GM21381 (cell line): Measurements from ENCODE around the gene KCND2.
"Not testable (repeated sequence)": the region's sequence is repeated elsewhere in the genome, so short reads cannot be mapped to it uniquely, and the experiment has no call there.

Experiments used
- ATAC-seq: cut with Tn5 transposase; IDR thresholded peaks from one replicate; pipeline ENCODE4 v1.9.1; 2021; ENCODE audit warnings: mild to moderate bottlenecking, moderate library complexity; ENCODE audit not compliant: unreplicated experiment

Gene KCND2

DNA sequence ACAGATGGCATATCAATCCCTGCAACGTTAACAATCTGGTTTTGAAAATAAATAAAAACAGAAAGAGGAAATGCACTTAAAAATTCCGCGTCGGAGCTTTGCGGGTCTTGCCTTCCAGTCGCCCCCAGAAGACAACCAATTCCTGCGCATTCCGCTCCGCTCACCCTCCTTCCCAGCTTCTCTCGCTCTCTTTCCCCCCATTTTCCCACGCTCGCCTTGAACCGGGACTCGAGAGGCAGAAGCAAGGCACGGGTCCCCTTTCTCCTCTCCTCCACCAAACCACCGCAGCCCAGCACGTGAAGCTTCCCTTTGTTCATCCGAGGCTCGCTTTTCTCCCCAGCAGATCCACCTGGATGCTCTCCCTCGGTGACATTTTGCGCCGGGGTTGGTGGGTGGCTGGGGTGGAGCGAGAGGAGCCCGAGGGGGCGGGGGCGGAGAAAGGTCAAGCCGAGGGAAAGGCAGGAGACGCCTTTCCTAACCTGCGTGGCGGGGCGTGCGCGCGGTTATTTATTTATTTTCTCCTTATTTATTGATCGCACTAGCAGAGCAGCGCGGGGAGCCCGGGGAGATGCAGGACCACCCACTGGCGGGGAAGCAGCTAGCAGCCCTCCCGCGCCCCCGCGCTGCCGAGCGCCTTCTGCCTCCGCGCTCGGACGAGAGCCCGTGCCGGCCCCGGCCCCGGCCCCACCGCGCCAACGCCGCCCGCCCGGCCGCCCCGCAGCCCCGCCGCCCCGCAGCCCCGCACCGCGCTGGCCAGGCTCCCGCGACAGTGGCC lies at the start of gene KCND2:
Gene KCND2, plus strand, starts transcription at position 475 of the 775 bp plus-strand sequence.
- peak; percentile 30 for ATAC-seq

- ATAC-seq, result no peak
Observed at GRCh38 chr7:120226188-120226587, 46.8 kb upstream of the KCND2 start.

- no peak for ATAC-seq
Observed at GRCh38 chr7:120227255-120227654, 45.7 kb upstream of the KCND2 start.

DNA sequence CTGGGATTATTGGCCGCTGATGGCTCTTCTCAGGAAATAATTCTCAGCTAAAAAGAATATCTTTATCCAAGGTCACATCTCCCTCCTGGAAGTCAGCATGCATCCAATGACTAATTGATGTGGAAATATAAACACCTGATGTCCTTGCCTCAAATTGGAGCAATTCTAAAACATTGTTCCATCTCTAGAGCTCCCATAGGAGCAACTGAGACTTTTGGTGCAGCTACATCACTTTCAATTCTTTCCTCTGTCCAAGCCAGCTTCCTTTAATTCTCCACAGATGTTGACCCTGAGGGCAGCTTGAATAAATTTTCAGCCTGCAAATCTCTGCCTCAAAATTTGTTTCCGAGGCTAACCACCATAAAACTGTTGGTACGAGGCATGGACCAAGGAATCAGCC lies 43.9 kb upstream of the KCND2 start:
- no peak for ATAC-seq

- ATAC-seq, result no peak
Observed at GRCh38 chr7:120233338-120233737, 39.6 kb upstream of the KCND2 start.

GRCh38 chr7:120240350-120240749 lies 32.6 kb upstream of the KCND2 start:
- not testable (repeated sequence) for ATAC-seq

DNA sequence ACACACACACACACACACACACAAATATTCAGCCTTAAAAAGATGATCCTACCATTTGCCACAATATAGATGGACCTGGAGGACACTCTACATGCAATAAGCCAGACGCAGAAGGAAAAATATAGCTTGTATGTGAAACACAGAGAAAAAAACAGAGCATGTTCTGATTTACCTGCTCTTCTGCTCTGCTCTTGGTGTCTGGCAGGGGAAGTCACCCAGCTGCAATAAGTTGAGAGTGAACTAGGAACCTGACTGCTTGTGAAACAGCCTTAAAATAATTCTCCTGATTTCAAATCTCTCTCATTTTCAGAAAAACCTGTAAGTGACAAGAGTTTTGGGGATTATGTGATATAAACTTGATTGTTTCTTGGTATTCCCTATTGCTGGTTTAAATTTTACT lies 31.0 kb upstream of the KCND2 start:
- ATAC-seq, result no peak

- no peak for ATAC-seq
Observed at GRCh38 chr7:120254845-120255244, 18.1 kb upstream of the KCND2 start.

DNA sequence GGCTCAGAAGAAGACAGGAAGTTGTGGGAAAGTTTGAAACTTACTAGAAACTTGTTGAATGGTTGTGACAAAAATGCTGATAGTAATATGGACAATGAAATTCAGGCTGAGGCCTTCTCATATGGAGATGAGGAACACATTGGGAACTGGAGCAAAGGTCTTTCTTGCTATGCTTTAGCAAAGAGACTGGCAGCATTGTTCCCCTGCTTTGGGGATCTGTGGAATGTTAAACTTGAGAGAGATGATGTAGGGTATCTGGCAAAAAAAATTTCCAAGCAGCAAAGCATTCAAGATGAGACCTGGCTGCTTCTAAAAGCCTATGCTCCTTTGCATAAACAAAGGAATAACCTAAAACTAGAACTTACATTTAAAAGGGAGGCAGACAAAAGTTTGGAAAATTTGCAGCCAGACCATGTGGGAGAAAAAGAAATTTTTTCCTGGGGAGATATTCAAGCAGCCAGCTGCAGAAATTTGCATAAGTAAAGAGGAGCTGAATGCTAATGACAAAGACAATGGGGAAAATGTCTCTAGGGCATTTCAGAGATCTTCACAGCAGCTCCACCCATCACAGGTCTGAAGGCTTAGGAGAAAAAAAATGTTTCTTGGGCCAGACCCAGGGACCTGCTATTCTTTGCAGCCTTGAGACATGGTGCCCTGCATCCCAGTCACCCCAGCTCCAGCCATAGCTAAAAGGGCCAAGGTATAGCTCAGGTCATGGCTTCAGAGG lies 16.5 kb upstream of the KCND2 start:
- no peak for ATAC-seq

- ATAC-seq, result no peak
Observed at GRCh38 chr7:120259386-120259785, 13.6 kb upstream of the KCND2 start.

- no peak for ATAC-seq
Observed at GRCh38 chr7:120260111-120260510, 12.9 kb upstream of the KCND2 start.

DNA sequence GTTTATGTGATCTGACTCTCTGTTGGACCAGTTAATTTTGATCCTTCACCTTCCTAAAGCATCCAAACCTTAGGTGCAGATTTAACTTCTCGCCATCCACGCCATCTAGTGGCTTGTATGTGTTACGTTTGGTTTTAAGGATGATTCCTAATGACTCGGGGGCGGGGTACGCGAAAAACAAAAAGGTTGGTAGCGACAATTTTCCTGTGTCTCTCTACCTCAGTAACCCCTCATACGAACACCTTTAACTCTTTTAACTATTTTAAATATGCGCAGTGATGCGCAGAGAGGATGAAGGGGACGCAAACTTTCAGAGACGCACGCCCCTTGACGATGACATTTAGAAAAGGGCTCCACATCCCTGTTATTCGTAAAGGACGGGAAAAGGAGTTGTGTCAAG lies 714 bp upstream of the KCND2 start:
- no peak for ATAC-seq

GRCh38 chr7:120273476-120273975 lies 551 bp downstream of the KCND2 start:
- ATAC-seq, result peak; percentile 57

DNA sequence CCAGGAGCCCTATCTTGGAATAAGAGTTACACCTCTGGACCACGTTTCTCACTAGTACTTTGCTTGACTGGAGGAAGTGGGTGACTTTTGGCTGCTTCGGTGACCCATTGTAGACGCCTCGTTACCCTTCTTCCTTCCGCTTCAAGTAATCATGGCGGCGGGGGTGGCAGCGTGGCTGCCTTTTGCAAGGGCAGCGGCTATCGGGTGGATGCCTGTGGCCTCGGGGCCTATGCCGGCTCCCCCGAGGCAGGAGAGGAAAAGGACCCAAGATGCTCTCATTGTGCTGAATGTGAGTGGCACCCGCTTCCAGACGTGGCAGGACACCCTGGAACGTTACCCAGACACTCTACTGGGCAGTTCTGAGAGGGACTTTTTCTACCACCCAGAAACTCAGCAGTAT lies 1.5 kb downstream of the KCND2 start:
- no peak for ATAC-seq

GRCh38 chr7:120274899-120275298 lies 1.9 kb downstream of the KCND2 start:
- ATAC-seq, result no peak

GRCh38 chr7:120276720-120277119 lies 3.7 kb downstream of the KCND2 start:
- no peak for ATAC-seq

GRCh38 chr7:120278773-120279172 lies 5.8 kb downstream of the KCND2 start:
- no peak for ATAC-seq

DNA sequence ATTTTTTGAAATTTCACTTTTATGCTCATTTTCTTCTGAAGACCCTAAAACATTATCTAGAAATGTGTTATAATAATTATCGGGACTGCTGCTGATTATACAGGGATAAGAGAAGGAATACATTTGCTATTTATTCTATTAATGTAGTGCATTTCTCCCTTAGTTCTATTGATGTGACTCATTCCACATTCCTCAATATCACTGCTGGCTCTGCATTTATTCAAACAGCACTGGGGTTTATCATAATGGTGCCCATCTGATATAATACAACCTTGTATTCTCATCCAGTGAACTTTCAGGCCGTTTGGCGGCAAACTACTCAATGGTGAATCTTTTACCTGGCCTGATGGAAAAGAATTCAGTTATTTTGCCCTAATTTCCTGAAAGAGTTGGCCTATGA lies 7.8 kb downstream of the KCND2 start:
- no peak for ATAC-seq

GRCh38 chr7:120293027-120293426 lies 20.1 kb downstream of the KCND2 start:
- no peak for ATAC-seq

DNA sequence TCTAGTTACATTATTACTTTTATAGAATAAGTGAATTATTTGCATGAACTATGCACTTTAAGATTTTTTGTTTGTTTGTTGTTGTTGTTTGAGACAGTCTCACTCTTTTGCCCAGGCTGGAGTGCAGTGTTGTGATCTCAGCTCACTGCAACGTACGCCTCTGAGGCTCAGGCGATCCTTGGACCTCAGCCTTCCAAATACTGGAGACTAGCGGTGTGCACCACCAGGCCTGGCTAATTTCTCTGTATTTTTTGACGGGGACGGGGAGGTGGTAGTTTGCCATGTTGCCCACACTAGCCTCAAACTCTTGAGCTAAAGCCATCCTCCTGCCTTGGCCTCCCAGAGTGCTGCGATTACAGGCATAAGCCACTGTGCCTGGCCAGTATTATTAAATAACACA lies 29.2 kb downstream of the KCND2 start:
- no peak for ATAC-seq

DNA sequence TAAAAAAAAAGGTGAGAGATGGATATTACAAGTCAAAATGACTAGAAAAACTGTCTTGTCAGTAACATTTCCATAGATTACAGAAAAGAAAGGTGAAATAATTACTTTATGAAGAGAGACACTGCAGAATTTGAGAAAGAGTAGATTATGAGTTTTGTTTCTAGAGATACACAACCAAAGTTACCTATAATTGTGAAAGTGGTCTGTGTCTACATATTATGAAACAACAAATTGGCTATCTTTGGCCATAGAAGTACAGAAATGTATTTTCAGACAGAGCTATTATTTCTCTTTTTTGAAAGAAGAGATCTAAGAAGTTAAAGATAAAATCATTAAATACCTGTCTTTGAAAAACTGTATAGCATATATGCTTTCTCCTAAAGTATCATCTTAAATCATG lies 30.1 kb downstream of the KCND2 start:
- peak; percentile 48 for ATAC-seq

GRCh38 chr7:120304674-120305073 lies 31.7 kb downstream of the KCND2 start:
- no peak for ATAC-seq
